ENCODE measurements around the gene FNDC7.

DNA sequence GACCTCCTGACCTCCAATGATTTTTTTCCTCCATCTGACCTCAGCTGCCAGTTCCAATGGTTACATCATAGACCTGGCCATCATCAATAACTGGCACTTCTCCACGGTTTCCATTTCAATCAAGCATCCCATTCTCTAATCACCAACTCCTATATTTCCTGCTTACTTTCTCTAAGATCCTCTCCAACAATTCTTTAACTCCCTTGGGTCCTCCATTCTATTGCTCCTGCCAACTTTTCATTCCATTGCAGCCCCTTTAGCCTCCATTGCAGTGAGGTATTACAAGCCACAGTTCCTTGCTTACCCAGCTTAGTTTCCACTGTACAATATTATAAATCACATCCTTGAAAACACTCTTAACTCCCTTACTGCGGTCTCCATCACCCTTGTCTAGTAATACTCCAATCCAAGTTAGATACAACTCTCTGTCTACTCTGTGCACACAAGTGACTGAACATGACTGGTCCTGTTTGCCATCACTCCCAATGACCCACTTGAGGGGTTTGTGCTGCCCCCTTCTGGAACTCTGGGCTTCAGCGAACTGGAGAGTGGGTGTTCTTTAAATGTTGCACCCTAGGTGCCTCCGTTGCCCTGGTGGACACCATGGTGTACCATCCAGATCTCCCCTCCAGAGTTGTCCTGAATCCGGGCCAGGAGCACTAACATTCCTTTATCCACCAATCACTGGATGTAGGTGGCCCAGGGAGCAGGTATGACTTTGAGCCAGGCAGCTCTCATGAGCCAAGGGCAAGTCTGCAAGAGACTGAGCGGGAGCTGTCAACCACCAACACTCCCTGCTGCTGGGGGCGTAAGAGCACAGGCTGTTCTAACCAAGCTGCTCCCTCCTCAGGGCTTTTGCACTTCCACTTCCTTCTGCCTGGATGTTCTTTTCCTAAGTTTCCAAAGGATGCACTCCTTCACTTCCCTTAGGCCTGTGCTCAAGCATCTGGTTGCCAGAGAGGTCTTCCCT lies 3.7 kb upstream of the FNDC7 start:
- TF ChIP-seq, protein P1, sequence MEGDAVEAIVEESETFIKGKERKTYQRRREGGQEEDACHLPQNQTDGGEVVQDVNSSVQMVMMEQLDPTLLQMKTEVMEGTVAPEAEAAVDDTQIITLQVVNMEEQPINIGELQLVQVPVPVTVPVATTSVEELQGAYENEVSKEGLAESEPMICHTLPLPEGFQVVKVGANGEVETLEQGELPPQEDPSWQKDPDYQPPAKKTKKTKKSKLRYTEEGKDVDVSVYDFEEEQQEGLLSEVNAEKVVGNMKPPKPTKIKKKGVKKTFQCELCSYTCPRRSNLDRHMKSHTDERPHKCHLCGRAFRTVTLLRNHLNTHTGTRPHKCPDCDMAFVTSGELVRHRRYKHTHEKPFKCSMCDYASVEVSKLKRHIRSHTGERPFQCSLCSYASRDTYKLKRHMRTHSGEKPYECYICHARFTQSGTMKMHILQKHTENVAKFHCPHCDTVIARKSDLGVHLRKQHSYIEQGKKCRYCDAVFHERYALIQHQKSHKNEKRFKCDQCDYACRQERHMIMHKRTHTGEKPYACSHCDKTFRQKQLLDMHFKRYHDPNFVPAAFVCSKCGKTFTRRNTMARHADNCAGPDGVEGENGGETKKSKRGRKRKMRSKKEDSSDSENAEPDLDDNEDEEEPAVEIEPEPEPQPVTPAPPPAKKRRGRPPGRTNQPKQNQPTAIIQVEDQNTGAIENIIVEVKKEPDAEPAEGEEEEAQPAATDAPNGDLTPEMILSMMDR (IDR thresholded peaks at IDR 0.05 in 4 of 5, conservative IDR thresholded peaks at IDR 0.05 in 1 of 5): peak in 1 of 5 experiments; percentile 12
- TF ChIP-seq POLR2A (IDR thresholded peaks at IDR 0.05): no peak
